ENCODE measurements around the gene AKAP17A.
"Not testable (repeated sequence)": the region's sequence is repeated elsewhere in the genome, so short reads cannot be mapped to it uniquely, and the experiment has no call there.

Gene AKAP17A, protein sequence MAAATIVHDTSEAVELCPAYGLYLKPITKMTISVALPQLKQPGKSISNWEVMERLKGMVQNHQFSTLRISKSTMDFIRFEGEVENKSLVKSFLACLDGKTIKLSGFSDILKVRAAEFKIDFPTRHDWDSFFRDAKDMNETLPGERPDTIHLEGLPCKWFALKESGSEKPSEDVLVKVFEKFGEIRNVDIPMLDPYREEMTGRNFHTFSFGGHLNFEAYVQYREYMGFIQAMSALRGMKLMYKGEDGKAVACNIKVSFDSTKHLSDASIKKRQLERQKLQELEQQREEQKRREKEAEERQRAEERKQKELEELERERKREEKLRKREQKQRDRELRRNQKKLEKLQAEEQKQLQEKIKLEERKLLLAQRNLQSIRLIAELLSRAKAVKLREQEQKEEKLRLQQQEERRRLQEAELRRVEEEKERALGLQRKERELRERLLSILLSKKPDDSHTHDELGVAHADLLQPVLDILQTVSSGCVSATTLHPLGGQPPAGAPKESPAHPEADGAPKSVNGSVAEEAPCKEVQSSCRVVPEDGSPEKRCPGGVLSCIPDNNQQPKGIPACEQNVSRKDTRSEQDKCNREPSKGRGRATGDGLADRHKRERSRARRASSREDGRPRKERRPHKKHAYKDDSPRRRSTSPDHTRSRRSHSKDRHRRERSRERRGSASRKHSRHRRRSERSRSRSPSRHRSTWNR

DNA sequence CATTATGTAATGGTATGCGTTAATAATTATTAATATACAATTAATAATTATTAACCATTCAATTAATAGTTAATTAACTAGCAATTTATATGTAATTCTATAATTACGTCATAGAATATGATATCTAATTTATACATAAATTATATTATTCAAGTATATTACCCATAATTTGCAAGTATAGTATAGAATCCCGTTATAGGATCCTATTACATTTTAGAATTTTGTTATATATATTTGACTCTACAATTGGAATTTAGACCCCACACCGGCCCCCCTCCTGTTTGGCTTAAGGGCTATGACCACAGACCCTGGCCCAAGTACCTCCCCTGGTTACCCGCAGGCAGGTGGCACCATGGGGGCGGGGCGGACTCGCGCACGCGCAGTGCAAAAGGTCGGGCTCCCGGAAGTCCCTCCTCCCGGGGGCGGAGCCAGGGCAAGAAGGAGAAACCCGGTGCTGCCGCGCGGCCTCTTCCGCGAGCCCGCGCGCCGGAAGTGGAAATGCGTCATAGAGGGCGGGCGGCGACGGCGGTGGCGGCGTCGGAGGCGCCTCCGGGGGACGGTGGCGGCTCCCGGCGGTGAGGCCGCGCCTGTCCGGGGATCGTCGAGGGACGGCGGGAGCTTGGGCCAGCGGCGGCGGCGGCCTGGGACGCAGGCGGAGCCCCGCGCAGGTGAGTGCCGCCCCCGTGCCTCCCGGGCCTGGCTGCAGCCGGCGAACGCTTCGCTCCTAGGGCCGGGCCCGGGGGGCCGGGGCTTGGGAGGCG, at the start of gene AKAP17A:
TSS of gene AKAP17A (plus strand) at position 503 of the 761 bp plus-strand sequence. CDS start 1,859 bp downstream, outside the sequence.
- DNase-seq (ENCODE audit: low spot score): peak; percentile 96

DNA sequence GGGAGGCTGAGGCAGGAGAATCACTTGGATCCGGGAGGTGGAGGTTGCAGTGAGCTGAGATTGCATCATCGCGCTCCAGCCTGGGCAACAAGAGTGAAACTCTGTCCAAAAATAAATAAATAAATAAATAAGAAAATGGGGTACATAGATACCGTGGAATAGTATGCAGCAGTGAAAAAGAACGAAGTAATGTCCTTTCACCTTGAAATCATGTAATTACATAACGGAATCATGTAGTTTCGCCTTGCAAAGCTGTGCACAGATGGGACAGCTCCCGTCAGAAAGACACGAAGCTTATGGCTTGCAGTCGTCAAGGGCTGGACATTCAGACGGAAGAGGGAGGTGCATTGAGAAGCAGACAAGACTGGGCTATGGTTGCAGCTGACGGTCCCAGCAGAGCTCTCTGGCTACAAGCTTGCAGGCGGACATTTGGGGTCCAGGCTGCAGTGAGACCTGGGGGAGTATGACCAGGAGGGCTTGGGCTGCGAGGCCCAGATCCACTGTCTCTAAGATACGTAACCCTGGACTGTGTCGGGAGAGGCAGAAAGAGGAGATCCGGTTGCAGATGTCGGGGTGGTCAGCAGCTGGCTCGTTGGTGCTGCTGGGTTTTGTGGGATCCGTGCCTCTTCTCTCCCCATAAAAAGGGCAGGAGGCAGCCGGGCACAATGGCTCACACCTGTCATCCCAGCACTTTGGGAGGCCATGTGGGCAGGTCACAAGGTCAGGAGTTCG, 48.2 kb upstream of the AKAP17A start:
- DNase-seq (ENCODE audit: low spot score): no peak

DNA sequence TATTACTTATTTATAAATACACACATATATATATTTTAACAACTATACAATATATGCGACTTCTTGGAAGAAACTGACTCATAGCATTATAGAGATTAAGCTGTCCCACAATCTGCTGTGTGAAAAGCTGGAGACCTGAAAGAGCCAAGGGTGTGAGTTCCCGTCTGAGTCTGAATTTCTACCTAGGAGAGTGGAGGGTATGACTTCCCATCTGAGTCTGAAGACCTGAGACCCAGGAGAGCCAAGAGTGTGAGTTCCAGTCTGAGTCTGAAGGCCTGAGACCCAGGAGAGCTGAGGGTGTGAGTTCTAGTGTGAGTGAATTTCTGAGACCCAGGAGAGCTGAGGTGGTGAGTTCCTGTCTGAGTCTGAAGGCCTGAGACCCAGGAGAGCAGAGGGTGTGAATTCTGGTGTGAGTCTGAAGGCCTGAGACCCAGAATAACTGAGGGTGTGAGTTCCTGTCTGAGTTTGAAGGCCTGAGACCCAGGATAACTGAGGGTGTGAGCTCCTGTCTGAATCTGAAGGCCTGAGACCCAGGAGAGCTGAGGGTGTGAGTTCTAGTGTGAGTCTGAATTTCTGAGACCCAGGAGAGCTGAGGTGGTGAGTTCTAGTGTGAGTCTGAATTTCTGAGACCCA, 45.5 kb upstream of the AKAP17A start:
- no peak for DNase-seq (ENCODE audit: low spot score)

DNA sequence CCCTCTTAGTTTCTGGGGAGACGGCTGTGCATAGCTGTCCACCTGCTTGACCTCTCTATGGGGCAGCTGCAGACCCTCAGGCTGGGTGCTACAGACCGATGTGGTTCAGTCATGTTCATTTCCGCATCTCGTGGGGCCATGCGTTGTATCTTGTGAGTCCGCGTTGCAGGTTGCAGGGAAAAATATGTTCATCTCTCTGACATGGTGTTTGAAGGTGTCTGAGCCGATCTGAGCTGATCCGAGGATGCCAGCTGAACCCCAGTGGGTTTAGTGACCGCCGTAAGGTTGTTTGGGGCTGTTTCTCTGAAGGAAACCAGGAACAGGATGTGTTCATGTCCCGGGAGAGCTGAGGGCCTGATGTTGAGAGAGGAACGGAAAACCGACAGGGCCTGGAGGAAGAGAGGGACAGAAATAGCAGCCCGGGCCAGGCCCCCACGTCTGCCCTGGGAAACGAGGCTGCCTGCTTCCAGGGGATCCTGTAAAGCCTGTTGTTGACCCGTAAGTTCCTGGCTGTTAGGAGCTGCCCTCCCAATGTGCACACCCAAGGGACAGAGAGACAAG, 44.6 kb upstream of the AKAP17A start:
- no peak for DNase-seq (ENCODE audit: low spot score)

DNA sequence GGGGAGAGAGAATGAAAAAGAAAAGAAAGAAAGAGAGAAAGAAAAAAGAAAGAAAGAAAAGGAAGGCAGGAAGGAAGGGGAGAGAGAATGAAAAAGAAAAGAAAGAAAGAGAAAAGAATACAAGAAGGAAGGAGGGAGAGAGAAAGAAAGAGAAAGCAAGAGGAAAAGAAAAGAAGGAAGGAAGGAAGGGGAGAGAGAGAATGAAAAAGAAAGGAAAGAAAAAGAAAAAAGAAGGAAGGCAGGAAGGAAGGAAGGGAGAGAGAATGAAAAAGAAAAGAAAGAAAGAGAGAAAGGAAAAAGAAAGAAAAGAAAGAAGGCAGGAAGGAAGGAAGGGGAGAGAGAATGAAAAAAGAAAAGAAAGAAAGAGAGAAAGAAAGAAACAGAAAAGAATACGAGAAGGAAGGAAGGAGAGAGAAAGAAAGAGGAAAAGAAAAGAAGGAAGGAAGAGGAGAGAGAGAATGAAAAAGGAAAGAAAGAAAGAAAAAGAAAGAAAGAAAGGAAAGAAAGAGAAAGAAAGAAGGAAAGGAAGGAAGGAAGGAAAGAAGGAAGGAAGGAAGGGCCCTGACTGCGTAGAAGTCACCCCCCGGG, 39.4 kb upstream of the AKAP17A start:
- no peak for DNase-seq (ENCODE audit: low spot score)

DNA sequence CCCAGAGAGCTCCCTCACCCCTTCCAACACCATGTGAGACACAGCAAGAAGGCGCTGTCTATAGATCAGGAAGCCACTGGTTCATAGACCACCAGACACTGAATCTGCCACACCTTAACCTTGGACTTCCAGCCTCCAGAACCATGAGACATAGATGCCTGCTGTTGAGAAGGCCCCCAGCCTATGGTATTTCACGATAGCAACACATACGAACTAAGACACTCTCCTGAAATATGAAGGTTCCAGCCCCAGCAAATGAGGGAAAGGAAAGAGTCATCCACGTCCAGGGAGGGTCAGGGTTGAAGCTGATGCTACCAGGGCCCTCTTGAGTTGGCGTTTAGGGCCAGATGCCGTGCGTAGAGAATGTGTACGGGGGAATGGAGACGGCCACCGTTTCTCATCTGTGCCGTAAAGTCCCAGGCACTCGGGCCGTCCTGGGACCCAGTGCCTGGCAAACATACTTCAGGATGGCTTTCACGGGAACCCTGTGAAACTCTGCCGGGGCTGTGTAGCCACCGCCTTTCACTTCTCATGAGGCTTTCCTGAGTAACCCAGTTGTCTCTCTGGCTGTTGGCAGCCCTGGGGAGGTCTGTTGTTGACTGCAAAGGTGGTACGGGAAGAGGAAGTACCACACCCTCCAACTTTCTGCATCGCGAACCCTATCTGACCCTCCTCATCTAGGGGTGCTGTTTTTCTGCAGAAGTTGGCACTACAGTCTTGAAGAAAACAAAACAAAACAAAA, 36.8 kb upstream of the AKAP17A start:
- no peak for DNase-seq (ENCODE audit: low spot score)

DNA sequence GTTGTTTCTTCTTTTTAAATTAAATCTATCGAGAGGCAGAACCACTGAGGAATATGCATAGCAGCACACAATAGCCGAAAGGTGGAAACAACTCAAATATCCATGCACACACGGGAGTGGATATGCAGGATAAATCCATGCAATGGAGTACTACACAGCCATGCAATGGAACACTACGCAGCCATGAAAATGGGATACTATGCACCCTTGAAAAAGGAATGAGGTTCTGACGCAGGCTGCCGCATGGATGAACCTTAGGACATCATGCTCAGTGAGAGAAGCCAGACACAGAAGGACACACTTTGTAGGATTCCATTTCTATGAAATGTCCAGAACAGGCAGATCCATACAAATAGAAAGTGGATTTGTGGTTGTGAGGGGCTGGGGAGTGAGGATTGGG, 36.0 kb upstream of the AKAP17A start:
- no peak for DNase-seq (ENCODE audit: low spot score)

DNA sequence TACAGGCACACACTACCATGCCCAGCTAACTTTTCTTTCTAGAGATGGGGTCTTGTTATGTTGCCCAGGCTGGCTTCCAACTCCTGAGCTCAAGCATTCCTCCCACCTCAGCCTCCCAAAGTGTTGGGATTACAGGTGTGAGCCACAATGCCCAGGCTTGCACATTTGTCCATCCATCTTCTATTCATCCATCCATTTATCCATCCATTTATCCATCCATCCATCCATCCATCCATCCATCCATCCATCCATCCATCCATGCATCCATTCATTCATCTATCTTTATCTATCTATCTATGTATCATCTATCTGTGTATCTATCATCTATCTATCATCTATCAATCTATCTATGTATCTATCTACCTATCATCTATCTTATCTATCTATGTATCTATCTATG, 34.0 kb upstream of the AKAP17A start:
- DNase-seq (ENCODE audit: low spot score): not testable (repeated sequence)

DNA sequence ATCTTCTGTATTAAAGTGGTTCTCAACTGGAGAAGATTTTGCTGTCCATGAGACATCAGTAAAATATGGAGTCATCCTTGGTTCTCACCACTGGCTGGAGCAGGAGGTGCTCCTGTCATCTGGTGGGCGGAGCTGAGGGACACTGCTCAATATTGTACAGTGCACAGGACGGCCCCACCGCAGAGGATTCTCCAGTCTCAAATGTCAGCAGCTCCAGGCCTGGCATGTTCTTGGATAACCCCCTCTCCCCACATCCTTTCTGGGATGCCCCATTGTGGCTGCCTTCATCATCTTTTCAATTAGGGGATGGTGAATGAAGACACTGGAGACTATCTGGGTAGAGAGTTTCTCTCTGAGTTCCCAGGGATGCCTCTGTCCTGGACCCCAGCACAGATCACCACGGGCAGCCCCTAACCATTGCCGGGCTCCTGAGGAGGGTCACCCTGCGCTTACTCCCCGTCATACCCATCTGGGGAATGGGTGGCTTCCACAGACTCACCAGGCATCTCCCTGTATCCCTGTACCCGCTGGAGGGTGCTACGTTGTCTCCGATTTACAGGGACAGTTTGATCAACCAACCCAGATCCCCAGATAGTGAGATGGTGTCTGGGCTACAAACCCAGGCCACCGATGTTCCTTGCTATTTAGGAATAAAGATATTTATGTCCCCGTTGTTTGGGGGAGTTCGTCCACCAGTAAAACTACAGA, 32.5 kb upstream of the AKAP17A start:
- DNase-seq (ENCODE audit: low spot score): no peak

DNA sequence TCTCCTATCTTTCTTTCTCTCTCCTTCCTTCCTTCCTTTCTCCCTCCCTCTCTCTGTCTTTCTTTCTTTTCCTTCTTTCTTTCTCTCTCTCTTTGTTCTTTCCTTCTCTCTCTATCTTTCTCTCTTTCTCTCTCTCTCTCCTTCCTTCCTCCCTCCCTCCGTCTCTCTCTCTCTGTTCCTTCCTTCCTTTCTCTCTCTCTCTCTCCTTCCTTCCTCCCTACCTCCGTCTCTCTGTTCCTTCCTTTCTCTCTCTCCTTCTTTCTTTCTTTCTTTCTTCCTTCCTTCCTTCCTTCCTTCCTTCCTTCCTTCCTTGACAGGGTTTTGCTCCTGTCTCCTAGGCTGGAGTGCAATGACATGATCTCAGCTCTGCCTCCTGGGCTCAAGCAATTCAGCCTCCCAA, 30.2 kb upstream of the AKAP17A start:
- DNase-seq (ENCODE audit: low spot score): no peak

DNA sequence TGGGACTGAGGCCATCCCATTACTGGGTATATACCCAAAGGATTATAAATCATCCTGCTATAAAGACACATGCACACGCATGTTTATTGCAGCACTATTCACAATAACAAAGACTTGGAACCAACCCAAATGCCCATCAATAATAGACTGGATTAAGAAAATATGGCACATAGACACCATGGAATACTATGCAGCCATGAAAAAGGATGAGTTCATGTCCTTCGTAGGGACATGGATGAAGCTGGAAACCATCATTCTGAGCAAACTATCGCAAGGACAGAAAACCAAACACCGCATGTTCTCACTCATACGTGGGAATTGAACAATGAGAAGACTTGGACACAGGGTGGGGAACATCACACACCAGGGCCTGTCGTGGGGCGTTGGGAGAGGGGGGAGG, 27.3 kb upstream of the AKAP17A start:
- not testable (repeated sequence) for DNase-seq (ENCODE audit: low spot score)

DNA sequence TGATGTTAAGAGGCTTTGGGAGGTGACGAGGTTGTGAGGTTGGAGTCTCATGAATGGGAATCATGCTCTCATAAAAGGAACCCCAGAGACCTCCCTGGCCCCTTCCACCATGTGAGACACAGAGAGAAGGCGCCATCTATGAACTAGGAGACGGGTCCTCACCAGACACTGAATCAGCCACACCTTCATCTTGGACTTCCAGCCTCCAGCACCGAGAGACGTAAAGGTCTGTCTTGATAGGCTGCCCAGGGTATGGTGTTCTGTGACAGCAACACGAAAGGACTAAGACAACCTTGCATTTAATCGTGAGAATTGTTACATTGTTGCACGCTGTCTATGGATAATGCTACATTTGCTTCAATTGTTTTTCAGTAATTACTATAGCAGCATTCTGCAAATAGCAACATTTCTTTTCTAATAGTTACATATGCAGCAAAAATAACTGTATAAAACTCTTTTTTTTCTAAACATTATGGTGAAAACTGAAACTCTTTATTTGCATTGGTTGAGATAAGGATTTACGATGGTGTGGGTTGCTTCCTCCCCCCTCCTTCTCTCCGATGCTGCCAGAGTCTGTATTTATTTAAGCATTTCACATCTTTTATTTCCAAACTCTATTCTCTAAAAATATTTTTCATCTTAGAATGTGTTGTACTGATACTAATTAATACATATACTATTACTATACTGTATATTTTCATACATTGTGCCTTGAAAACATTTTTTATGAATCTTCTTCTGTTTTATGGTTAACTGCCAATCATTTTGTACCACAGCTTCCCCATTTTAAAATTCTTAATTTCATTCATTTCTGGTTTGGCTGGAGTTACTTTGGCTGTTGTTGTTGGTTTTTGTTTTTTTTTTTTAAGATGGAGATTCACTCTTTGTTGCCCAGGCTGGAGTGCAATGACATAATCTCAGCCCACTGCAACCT, 26.4 kb upstream of the AKAP17A start:
- DNase-seq (ENCODE audit: low spot score): no peak

DNA sequence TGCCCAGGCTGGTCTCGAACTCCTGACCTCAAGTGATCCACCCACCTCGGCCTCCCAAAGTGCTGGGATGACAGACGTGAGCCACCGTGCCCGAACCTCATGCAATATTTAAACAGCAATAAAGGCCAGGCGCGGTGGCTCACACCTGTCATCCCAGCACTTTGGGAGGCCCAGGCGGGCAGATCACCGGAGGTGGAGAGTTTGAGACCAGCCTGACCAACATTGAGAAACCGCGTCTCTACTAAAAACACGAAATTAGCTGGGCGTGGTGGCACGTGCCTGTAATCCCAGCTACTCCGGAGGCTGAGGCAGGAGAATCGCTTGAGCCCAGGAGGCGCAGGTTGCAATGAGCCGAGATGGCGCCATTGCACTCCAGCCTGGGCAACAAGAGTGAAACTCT, 17.2 kb upstream of the AKAP17A start:
- not testable (repeated sequence) for DNase-seq (ENCODE audit: low spot score)

DNA sequence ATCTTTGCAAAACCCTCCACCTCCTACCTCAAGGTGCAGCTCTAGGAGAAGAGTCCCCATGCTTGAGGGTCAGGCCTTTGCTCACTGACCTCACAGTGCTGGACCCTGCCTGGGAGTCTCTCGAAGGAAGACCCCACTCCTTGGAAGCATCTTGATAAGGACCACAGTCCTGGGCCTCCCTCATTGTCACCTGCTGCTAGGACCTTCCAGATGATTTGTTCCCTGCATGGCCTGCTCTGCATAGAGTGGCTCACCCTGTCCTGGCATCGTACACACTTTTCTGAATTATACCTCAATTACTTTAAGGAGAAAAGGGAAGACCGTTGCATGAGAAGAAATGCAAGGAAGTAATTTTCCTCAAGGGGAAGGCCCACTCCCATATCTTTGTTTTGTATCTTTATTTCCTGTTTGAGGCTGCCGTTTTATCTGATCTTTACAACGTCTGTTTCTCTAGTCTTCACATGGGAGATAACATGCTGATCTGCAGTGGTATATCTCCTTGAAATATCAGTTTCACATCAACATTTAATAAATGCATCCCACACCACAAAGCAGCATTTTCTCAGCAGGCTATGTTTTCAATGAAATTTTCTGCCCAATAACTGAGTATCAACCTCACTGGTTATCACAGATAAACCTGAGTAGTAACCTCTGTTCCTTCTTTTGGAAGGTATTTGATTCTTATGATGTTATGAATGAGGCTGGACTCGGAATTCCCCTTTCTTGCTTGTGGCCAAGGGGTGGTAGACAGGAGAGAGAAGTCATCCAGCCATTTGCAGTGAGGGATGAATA, 15.0 kb upstream of the AKAP17A start:
- DNase-seq (ENCODE audit: low spot score): no peak

DNA sequence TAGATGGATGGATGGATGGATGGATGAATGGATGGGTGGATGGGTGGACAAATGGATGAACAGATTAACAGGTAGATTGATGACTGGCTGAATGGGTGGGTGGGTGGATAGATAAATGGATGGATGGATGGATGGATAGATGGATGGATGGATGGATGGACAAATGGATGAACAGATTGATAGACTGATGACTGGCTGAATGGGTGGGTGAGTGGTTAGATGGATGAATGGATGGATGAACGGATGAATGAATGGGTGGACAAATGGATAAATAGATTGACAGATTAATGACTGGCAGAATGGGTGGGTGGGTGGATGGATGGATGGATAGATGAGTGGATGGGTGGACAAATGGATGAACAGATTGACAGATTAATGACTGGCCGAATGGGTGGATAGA, 13.6 kb upstream of the AKAP17A start:
- DNase-seq (ENCODE audit: low spot score): no peak

DNA sequence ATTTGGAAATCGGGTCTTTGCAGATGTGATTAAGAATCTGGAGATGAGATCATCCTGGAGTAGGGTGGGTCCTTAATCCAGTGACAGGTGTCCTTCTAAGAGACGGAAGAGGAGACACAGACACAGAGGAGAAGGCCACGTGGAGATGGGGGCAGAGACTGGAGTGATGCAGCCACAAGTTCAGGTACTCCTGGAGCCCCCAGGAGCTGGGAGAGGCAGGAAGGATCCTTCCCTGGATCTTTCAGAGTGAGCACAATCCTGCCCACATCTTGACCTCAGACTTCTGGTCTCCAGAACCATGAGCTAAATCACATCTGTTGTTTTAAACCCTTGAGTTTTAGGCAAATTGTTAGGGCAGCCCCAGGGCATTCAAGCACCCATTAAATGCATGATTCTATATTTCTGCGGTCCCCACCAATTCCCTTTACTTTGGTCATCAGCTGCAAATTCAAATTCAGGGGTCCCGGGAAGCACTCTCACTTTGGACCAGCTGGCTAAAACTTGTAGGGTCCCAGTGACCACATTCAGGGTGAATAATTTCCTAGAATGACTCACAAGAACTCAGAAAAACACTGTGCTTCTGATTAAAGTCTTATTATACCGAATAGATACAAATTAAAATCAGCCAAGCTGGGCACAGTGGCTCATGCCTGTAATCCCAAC, 12.8 kb upstream of the AKAP17A start:
- DNase-seq (ENCODE audit: low spot score): no peak

DNA sequence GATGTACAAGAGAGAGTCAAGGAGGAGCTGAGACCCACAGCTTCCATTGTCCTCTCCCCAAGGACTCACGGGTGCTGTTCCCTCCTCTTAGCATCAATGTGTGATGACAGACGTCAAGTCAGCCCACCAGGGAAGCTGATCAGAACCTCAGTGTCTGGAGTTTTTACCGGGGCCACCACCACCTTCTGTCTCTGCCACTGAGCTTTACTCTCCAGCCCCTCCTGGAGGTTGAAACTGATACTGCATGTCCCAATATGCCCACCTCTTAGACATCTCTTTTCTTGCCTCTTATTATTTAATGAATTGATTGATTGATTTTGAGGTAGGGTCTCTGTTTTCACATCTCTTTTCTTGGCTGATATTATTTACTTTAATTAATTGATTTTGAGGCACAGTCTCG, 10.3 kb upstream of the AKAP17A start:
- no peak for DNase-seq (ENCODE audit: low spot score)
